ENCODE results near the gene GMPR.
A peak's percentile ranks its signal among the peaks of the same experiment; 100 is the strongest.

The GMPR gene

GRCh38 chr6:16272201-16272600 is 33.8 kb downstream of the GMPR start:
- DNase-seq (ENCODE audit: low spot score) = peak; percentile 39

GRCh38 chr6:16273256-16273655 is 34.9 kb downstream of the GMPR start:
- peak; percentile 78 for DNase-seq (ENCODE audit: low spot score)

GRCh38 chr6:16274483-16274882 is 36.1 kb downstream of the GMPR start:
- no peak for DNase-seq (ENCODE audit: low spot score)

GRCh38 chr6:16274885-16275589 is 36.6 kb downstream of the GMPR start:
- DNase-seq (ENCODE audit: low spot score) = no peak

GRCh38 chr6:16277101-16277981 is 39.0 kb downstream of the GMPR start:
- DNase-seq (ENCODE audit: low spot score) = peak; percentile 84

GRCh38 chr6:16278048-16278724 is 39.8 kb downstream of the GMPR start:
- no peak for DNase-seq (ENCODE audit: low spot score)

- no peak for DNase-seq (ENCODE audit: low spot score)
These were observed 40.4 kb downstream of the GMPR start for GRCh38 chr6:16278750-16279149.

GRCh38 chr6:16279243-16279642 is 40.9 kb downstream of the GMPR start:
- no peak for DNase-seq (ENCODE audit: low spot score)

- no peak for DNase-seq (ENCODE audit: low spot score)
These were observed 44.0 kb downstream of the GMPR start for GRCh38 chr6:16282370-16282769.

- no peak for DNase-seq (ENCODE audit: low spot score)
These were observed 46.1 kb downstream of the GMPR start for GRCh38 chr6:16284472-16284871.

- no peak for DNase-seq (ENCODE audit: low spot score)
These were observed 47.2 kb downstream of the GMPR start for GRCh38 chr6:16285467-16286150.

GRCh38 chr6:16286151-16286522 is 47.8 kb downstream of the GMPR start:
- DNase-seq (ENCODE audit: low spot score) = peak; percentile 35

- no peak for DNase-seq (ENCODE audit: low spot score)
These were observed 49.8 kb downstream of the GMPR start for GRCh38 chr6:16288163-16288562.

- no peak for DNase-seq (ENCODE audit: low spot score)
These were observed 53.4 kb downstream of the GMPR start for GRCh38 chr6:16291739-16292138.

GRCh38 chr6:16292432-16292831 is 54.0 kb downstream of the GMPR start:
- DNase-seq (ENCODE audit: low spot score) = no peak

- no peak for DNase-seq (ENCODE audit: low spot score)
These were observed 54.6 kb downstream of the GMPR start for GRCh38 chr6:16292942-16293341.

- no peak for DNase-seq (ENCODE audit: low spot score)
These were observed 56.0 kb downstream of the GMPR start for GRCh38 chr6:16294371-16294770.

GRCh38 chr6:16295060-16295459 is 56.7 kb downstream of the GMPR start:
- no peak for DNase-seq (ENCODE audit: low spot score)

- no peak for DNase-seq (ENCODE audit: low spot score)
These were observed 57.1 kb downstream of the GMPR start for GRCh38 chr6:16295471-16295870.

- DNase-seq (ENCODE audit: low spot score) = no peak
These were observed 57.8 kb downstream of the GMPR start for GRCh38 chr6:16296061-16296670.

- no peak for DNase-seq (ENCODE audit: low spot score)
These were observed 61.5 kb downstream of the GMPR start for GRCh38 chr6:16299861-16300260.

- no peak for DNase-seq (ENCODE audit: low spot score)
These were observed 63.1 kb downstream of the GMPR start for GRCh38 chr6:16301511-16301910.

All from hematopoietic multipotent progenitor cell treated with erythropoietin and hydrocortisone succinate and interleukin-3 and kit ligand, for 15 days (in vitro differentiated cells).